Measurements from ENCODE around the gene HRCT1. TPM values are rescaled to one million over a fixed set of nuclear protein-coding genes. Genes with fewer than 3 reads are reported as not detected.

The HRCT1 gene
- total RNA-seq, 1 experiment from 2014 or later, result not detected

DNA sequence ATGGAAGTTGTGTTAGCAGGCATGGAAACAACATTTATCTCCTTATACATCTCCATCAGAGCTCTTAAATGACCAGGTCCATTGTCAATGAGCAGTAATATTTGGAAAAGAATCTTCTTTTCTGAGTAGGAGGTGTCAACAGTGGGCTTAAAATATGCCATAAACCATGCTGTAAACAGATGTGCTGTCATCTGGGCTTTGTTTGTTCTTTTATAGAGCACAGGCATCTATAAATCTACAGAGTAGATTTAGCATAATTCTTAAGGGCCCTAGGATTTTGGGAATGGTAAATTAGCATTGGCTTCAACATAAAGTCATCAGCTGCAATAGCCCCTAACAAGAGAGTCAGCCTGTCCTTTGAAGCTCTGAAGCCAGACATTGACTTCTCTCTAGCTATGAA is 7.7 kb upstream of the HRCT1 start:
- Histone ChIP-seq H3K9me3 (ENCODE audit: low read depth, low read length, poor library complexity, severe bottlenecking) (no peaks in the 10 kb centered on the region), H3K4me1 (ENCODE audit: insufficient read depth, low read length, poor library complexity, severe bottlenecking) (no peaks in the 10 kb centered on the region), H3K4me3 (ENCODE audit: low read depth, low read length, poor library complexity, severe bottlenecking) (no peak overlapping the region), H3K27me3 (replicated peaks; ENCODE audit: insufficient read depth, low read depth, low read length, poor library complexity) (no peaks in the 10 kb centered on the region), H3K27ac (ENCODE audit: low read depth, low read length, poor library complexity, severe bottlenecking) (no peak overlapping the region), H3K36me3 (ENCODE audit: insufficient read depth, low read length, poor library complexity, severe bottlenecking) (no peaks in the 10 kb centered on the region)
- intact Hi-C loops (cut with micrococcal nuclease; ENCODE audit: unreplicated experiment), result no loop called here
- ChIA-PET CTCF (no interaction called here), POLR2A (ENCODE audit: low non-redundant PET) (no interaction called here)
- BruUV-seq (replicated peaks), result no TSS peak
- no peak for TF ChIP-seq EZH2 (IDR thresholded peaks at IDR 0.05; ENCODE audit: borderline replicate concordance, low read depth, low read length, poor library complexity, severe bottlenecking)
- TF ChIP-seq, protein P1, sequence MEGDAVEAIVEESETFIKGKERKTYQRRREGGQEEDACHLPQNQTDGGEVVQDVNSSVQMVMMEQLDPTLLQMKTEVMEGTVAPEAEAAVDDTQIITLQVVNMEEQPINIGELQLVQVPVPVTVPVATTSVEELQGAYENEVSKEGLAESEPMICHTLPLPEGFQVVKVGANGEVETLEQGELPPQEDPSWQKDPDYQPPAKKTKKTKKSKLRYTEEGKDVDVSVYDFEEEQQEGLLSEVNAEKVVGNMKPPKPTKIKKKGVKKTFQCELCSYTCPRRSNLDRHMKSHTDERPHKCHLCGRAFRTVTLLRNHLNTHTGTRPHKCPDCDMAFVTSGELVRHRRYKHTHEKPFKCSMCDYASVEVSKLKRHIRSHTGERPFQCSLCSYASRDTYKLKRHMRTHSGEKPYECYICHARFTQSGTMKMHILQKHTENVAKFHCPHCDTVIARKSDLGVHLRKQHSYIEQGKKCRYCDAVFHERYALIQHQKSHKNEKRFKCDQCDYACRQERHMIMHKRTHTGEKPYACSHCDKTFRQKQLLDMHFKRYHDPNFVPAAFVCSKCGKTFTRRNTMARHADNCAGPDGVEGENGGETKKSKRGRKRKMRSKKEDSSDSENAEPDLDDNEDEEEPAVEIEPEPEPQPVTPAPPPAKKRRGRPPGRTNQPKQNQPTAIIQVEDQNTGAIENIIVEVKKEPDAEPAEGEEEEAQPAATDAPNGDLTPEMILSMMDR (conservative IDR thresholded peaks at IDR 0.05; ENCODE audit: low read depth, low read length), result no peak
- no peak for DNase-seq (ENCODE audit: low spot score)

DNA sequence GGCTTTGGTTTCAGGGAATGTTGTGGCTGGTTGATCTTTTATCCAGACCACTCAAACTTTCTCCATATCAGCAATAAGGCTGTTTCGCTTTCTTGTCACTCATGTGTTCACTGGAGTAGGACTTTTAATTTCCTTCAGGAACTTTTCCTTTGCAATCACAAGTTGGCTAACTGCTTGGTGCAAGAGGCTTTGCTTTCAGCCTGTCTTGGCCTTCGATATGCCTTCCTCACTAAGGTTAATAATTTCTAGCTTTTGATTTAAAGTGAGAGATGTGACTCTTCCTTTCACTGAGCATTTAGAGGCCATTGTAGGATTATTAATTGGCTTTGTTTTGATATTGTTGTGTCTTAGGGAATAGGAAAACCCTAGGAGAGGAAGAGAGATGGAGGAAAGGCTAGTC is 7.0 kb upstream of the HRCT1 start:
- no peaks in the 10 kb centered on the region for H3K36me3 ChIP-seq (ENCODE audit: insufficient read depth, low read length, poor library complexity, severe bottlenecking)
- H3K27me3 ChIP-seq (replicated peaks; ENCODE audit: insufficient read depth, low read depth, low read length, poor library complexity), result no peaks in the 10 kb centered on the region
- POLR2A ChIA-PET (ENCODE audit: low non-redundant PET), result no interaction called here
- intact Hi-C loops (cut with micrococcal nuclease; ENCODE audit: unreplicated experiment), result no loop called here
- H3K27ac ChIP-seq (ENCODE audit: low read depth, low read length, poor library complexity, severe bottlenecking), result no peak overlapping the region
- no peaks in the 10 kb centered on the region for H3K9me3 ChIP-seq (ENCODE audit: low read depth, low read length, poor library complexity, severe bottlenecking)
- DNase-seq (ENCODE audit: low spot score), result no peak
- BruUV-seq (replicated peaks), result no TSS peak
- no peak overlapping the region for H3K4me3 ChIP-seq (ENCODE audit: low read depth, low read length, poor library complexity, severe bottlenecking)
- CTCF ChIA-PET, result interaction anchor here (0.6 kb wide), 1 partner anchor 9 kb away, joined by 3 read pairs; no protein-coding TSS in a partner anchor
- no peaks in the 10 kb centered on the region for H3K4me1 ChIP-seq (ENCODE audit: insufficient read depth, low read length, poor library complexity, severe bottlenecking)
- TF ChIP-seq, protein P1 (conservative IDR thresholded peaks at IDR 0.05; ENCODE audit: low read depth, low read length), result no peak
- TF ChIP-seq EZH2 (IDR thresholded peaks at IDR 0.05; ENCODE audit: borderline replicate concordance, low read depth, low read length, poor library complexity, severe bottlenecking), result no peak

DNA sequence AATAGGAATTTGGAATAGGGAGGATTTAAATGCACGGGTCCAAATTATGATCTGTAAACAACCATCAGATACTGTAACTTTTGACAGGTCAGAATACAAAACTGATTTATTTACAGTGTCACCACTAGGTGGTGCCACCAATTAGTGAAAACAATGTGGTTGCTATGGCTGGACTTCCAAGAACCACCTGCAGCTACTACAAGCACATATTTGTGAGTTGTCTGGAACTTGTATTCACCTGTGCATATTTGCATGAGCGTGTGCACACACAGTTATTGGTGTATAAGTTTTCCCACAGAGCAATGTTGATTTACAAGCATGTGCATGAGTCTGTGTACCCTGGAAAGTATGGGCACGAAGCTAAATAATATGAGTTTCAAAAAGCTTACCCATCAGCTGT is 3.0 kb upstream of the HRCT1 start:
- no peak for TF ChIP-seq EZH2 (IDR thresholded peaks at IDR 0.05; ENCODE audit: borderline replicate concordance, low read depth, low read length, poor library complexity, severe bottlenecking)
- TF ChIP-seq, protein P1 (conservative IDR thresholded peaks at IDR 0.05; ENCODE audit: low read depth, low read length), result peak; percentile 77

More for the DNA sequence above, 3.0 kb upstream of the HRCT1 start:
- peak; percentile 65 for DNase-seq (ENCODE audit: low spot score)
- H3K4me3 ChIP-seq (ENCODE audit: low read depth, low read length, poor library complexity, severe bottlenecking), result no peak overlapping the region
- ChIA-PET CTCF (interaction anchor here (0.9 to 1.6 kb wide), 5 partner anchors 42 to 120 kb away, joined by 3 to 34 read pairs (median 5); partner anchors contain the start of genes FAM221B and TMEM8B), POLR2A (ENCODE audit: low non-redundant PET) (no interaction called here)
- H3K27ac ChIP-seq (ENCODE audit: low read depth, low read length, poor library complexity, severe bottlenecking), result no peak overlapping the region
- no peaks in the 10 kb centered on the region for H3K36me3 ChIP-seq (ENCODE audit: insufficient read depth, low read length, poor library complexity, severe bottlenecking)
- peaks cover 27% of the 10 kb centered on the region for H3K4me1 ChIP-seq (ENCODE audit: insufficient read depth, low read length, poor library complexity, severe bottlenecking)
- no peaks in the 10 kb centered on the region for H3K9me3 ChIP-seq (ENCODE audit: low read depth, low read length, poor library complexity, severe bottlenecking)
- BruUV-seq (replicated peaks), result no TSS peak
- no peaks in the 10 kb centered on the region for H3K27me3 ChIP-seq (replicated peaks; ENCODE audit: insufficient read depth, low read depth, low read length, poor library complexity)
- intact Hi-C loops (cut with micrococcal nuclease; ENCODE audit: unreplicated experiment), result loop anchor here (5.0 kb wide), 2 partner anchors 44 to 119 kb away; no protein-coding TSS in a partner anchor
